Activated CD4-positive, alpha-beta T cell treated with anti-CD3 and anti-CD28 coated beads, Interleukin-2, amount 50 U/mL, for 1 hour (primary cell): ENCODE measurements around the gene COL21A1.
"Not testable (repeated sequence)": the region's sequence is repeated elsewhere in the genome, so short reads cannot be mapped to it uniquely, and the experiment has no call there.

Experiments used
- DNase-seq: peaks from one replicate; pipeline ENCODE4 v3.0.0-alpha.2; 2020

Gene COL21A1

DNA sequence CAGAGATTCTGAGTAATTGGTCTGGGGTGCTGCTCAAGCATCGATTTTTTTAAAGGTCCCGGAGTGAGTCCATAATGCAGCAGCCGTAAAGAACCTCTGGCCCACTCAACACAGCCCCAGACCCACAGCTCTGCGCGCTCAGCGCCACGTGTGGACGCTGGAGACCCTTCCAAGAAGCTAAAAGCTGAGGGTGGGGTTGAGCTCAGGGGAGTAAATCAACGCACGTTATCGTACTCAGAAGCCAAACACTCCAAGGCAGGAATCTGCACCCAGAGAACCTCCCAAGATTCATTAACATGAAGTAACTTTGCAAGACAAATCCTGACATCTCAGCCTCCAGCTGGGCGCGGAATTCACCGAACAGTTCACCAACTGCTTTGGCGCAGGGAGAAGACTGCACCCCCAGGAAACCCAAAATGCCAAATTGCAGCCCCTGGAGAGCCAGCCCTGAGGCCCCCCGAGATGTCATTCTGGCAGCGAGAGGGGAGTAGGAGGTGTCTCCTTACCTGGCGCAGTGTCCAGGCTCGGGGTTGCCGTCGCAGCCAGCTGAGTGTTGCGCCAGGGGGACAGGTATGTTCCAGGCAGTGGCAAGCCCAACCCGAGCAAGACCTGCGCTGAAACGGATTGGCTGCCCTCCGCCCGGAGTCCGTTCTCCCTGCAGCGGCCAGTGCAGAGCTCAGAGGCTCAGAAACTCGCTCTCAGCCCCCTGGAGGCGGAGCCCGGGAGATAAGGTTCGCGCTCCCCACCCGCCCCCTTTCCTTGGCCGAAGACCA, at the start of gene COL21A1:
TSS of gene COL21A1 (minus strand) at position 700 of the 773 bp plus-strand sequence. CDS start 64,962 bp downstream, outside the sequence.
- DNase-seq = no peak

GRCh38 chr6:56293781-56294180, 46.4 kb upstream of the COL21A1 start:
- DNase-seq = no peak

DNA sequence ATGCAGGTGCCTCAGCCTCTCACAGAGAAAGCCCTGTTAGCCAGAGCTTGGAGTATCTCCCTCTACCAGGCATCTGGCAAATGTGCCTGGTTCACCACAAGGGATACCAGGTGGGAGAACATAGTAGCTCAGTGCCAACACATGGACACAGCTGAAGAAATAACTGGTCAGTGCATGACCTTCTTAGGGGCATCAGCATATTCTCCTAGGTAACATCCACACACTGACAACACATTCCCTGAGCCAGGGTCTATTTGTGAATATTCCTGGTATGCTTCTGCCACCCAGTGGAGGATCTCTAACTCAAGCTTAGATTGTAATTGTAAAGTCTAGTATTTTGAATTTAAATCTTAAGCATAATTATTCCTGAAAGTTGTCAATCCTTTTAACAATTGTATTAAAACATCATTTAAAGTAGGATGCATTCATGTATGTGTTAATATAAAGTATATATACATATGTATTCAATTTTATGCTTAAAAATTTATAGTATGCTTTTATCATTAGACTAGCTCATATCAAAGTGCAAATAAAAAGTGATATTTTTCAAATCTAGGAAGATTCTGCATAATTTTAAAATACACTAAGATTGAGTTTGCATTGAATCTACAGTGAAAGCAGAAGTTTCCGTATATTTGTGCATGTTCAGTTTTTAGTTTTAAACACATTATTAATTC, 45.3 kb upstream of the COL21A1 start:
- no peak for DNase-seq

DNA sequence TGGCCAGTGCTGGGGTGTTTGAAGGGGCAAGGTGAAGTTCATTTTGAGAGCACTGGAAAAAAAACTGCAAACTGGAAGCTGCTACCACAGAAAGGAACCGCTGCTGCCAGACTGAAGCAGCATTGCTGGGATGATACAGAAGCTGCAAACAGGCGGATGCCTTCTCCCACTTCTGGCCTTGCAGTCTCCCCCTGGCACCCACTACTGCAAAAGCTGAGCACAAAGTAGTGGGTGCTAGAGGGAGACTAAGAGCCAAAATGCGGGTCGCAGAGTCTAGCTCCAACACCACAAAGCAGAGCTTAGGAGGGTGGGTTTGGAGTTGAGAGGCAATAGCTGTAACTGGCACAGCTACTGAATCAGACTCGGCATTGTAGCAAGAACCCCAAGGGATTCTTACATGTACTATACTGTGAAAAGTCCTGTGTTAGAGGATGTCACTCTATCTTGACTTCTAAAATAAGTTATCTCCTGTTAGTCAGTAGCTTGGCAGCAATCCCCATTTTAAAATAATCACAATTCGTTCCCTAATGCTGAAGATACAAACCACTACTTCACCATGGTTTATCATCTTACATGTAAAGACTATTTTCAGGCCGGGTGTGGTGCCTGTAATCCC, 44.0 kb upstream of the COL21A1 start:
- DNase-seq = no peak

DNA sequence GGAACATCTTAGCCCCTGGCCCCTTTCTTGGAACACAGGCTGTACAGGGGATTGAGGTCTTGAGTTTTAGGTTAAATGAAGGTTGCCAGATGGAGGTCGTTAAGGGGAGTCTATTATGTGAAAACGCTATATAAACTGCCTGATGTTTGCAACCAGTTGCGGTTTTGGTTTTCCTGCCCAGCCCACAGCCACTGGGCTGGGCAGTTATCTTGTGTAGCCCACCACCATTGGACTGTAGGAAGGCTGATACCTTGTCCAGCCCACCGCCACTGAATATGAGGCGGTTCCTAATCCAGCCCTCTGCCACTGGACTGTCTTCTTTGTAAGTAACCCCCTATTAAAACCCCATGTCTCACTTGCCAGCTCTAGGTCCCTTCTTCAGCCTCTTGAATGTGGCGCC, 42.3 kb upstream of the COL21A1 start:
- DNase-seq = no peak

DNA sequence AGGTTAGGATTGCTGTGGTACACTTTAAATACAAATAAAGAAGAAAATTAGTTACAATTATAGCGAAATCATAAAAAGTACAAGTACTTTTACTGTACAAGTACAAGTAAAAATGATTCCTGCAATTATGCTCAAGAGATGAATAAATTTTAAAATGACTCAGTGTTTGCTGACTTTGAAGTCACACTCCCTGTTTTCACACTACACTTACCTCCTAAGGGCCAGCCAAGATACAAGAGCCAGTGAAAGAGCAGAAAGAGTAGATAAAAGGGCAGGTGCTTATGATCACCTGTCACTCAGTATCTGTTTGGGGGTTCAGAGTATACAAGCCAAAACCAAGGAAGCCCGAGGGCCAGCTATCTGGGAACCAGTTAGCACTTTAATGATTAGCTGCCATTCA, 41.0 kb upstream of the COL21A1 start:
- DNase-seq = no peak

- DNase-seq = no peak
Observed at GRCh38 chr6:56282391-56282790, 35.0 kb upstream of the COL21A1 start.

DNA sequence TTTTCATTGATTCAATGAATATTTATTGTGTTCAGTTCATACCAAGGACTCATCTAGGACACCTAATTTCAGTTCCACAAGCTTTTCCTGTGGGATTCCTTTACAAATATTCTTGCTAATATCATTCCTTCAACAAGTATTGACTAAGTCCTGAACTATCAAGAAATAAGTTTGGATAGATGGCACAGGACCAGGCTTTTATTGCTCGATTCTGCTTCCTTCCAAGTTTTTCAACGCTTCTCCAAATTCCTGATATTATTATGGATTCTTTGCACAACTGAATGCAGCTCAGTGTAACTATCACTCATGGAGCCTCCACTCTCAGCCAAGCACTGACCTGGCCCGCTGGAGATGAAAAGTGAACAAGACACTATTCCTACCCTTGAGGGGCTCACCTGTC, 32.7 kb upstream of the COL21A1 start:
- no peak for DNase-seq

DNA sequence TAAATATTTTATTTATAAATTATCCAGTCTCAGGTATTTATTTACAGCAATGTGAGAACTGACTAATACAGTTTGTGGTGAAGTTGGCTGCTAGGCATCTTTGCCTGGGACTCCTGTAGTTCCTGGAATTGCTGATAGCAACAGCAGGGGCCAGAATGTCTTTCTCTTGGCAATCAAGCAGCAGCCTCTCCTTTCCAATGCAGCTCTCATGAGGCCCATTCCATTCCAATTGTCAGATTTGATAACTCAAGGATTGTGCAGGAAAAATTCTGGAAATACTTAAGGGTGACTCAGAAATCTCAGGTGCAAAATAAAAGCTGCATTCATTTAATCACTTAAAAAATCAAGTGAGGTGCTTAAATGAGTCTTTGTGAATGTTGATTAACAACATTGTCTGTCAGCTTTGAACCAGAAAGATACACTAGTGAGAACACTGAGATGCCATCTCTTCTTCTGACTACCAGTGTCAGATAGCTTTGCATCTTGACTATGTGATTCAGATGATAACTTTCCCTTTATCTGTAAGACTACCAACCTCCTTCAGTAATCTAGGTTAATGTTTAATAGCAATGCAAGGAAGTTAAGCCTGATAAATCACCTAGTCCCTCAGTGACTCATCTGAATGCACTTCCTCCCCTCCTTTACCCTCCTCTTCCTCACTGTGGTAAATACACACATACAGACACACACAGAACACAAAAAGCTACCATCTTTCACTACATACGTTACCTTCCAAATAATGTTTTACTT, 32.1 kb upstream of the COL21A1 start:
- no peak for DNase-seq

DNA sequence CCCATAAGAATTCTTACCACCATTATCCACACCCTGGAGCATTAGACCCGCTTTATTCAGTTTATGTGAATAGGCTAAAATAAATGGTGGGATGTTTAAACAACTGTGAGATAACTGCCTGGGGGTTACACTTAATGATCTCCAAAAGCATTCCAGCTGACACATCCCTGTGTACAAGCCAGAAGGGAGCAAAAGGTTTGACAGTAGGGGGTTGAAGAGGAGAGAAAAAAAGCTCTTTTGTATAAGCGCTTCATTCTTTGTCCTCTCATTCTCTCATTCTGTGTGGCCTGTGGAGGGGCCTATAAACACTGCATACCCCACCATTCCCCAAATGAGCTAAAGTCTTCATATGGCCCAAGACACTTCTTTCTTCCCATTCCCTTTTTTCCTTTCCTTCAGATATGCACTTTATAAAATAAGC, 30.8 kb upstream of the COL21A1 start:
- no peak for DNase-seq

DNA sequence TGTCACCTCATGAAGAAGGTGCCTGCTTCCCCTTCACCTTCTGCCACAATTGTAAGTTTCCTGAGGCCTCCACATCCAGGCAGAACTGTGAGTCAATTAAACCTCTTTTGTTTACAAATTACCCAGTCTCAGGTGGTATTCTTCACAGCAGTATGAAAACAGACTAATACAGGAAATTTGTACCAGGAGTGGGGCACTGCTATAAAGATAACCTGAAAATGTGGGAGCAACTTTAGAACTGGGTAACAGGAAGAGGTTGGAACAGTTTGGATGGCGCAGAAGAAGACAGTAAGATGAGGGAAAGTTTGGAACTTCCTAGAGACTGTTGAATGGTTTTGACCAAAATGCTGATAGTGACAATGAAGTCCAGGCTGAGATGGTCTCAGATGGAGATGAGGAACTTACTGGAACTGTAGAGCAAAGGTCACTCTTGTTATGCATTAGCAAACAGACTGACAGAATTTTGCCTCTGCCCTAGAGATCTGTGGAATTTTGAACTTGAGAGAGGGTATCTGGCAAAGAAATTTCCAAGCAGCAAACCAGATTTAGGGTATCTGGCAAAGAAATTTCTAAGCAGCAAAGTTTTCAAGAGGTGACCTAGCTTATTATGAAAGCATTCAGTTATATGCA, 23.5 kb upstream of the COL21A1 start:
- no peak for DNase-seq

DNA sequence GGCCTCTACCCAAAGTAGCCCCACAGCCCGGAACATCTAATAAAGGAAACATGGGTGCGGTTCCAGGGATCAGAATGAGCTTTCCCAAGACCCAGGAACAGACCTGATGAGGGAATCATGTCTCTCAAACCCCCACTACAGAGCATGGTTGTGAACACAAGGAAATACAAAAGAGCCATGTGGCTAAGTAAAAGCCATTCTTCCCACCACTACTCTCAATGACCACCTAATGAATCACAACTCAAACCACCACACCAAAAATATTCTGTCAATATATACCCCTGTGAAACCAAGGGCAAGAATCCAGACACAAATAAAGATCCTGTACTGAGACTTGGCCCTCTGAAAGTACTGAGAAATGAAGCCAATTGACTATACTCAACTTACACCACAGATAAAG, 20.9 kb upstream of the COL21A1 start:
- DNase-seq = no peak

DNA sequence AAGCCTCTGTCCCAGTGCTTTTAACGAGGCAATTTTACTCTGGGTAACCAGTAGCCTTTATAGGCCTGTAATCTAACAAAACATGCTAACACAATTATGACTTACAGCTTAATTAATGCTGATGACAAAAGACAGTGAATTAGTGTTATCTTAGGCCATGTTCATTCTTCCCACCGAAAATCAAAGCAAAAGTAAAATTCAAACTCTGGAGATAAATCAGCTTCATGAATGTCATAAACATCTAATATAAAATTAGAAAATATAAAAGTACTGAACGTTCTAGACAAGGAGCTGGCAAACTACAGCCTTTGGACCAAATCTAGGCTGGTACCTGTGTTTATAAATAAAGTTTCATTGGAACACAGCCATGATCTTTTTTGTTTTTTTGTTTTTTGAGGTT, 18.6 kb upstream of the COL21A1 start:
- no peak for DNase-seq

- DNase-seq = no peak
Observed at GRCh38 chr6:56263596-56264315, 16.4 kb upstream of the COL21A1 start.

DNA sequence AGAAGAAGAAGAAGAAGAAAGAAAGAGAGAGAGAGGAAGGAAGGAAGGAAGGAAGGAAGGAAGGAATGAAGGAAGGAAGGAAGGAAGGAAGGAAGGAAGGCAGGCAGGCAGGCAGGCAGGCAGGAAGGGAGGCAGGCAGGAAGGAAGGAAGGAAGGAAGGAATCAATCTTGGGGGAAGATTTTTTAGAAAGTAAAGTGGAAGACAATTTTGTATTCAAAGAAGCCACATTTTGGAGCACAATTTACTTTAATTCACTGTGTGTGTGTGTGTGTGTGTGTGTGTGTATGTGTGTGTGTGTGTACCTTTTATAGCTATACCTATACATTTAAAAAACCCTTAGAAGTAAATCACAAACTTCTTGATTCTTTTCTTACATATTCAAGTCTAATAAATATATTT, 13.2 kb upstream of the COL21A1 start:
- DNase-seq = not testable (repeated sequence)

GRCh38 chr6:56259234-56260077, 12.1 kb upstream of the COL21A1 start:
- no peak for DNase-seq

GRCh38 chr6:56255349-56255748, 8.0 kb upstream of the COL21A1 start:
- DNase-seq = no peak

- DNase-seq = no peak
Observed at GRCh38 chr6:56250266-56250665, 2.9 kb upstream of the COL21A1 start.

DNA sequence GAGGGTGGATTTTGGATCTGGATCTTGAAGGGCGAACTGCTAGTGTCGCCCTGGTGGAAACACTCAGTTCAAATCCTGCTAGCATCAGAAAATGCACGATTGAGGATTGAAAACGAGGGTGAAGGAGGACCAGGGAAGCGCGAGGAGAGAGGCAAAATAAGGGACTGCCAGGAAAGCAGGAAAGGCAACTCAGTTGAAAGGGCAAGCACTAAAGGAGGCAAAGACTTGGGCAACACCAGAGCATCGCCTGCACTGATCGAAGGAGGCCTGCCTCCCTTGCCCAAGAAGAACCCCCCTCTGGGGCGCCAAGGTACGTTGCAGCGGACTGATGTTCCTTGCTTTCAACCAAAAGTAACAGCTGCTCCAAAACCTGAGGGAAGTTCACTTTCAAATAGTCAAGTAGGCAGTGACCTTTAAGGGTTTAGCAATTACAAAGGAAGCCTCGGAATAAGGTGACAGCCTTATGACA, 308 bp upstream of the COL21A1 start:
- no peak for DNase-seq

GRCh38 chr6:56246541-56246880, 869 bp downstream of the COL21A1 start:
- no peak for DNase-seq

- DNase-seq = no peak
Observed at GRCh38 chr6:56245903-56246351, 1.5 kb downstream of the COL21A1 start.
